ENCODE data around the gene FPGT. TPM values are rescaled to one million over a fixed set of nuclear protein-coding genes. Genes with fewer than 3 reads are reported as not detected.

FPGT gene
- total and polyA plus RNA-seq, 2 of the 8 experiments (the other 6 are each of a cell fraction or from before 2014, with no cell fraction given) = 1.3 to 4.1 TPM

DNA sequence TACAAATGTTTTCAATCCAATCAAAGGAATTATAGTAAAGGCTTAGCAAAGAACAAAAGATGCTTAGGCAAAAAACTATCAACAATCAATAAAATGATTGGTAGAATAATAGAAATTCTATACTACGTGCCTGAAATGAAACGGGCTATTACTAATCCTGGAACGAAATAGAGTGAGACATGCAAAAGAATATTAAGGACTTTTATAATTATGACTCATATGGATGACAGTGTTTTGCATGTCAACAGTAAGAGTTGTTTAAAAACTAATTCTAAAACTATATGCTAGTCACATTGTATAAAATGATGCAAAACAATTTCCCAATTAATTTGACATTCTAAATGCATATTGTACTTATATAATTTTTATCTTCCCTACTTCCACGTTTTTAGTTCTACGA is 35.7 kb upstream of the FPGT start:
- no peaks in the 10 kb centered on the region for H3K9me3 ChIP-seq (ENCODE audit: insufficient read depth in 2 of 2, low read depth in 1 of 2, low read length in 1 of 2)
- no peak overlapping the region for H2AFZ ChIP-seq (ENCODE audit: low read length)
- H3K4me2 ChIP-seq (ENCODE audit: insufficient read depth in 1 of 2, low read depth in 2 of 2, low read length in 2 of 2) = no peak overlapping the region
- H3K36me3 ChIP-seq (ENCODE audit: control insufficient read depth in 2 of 4, insufficient read depth in 4 of 4, low read length in 3 of 4) = no peaks in the 10 kb centered on the region
- H4K20me1 ChIP-seq (replicated peaks in 1 of 2; ENCODE audit: control insufficient read depth in 1 of 2, insufficient read depth in 2 of 2, low read length in 2 of 2) = no peaks in the 10 kb centered on the region
- H2BK20ac ChIP-seq (ENCODE audit: low read length) = no peak overlapping the region
- no peak for FAIRE-seq
- no peaks in the 10 kb centered on the region for H3K79me2 ChIP-seq (ENCODE audit: control insufficient read depth in 1 of 2, insufficient read depth in 2 of 2, low read length in 2 of 2)
- no peak overlapping the region for H2BK120ac ChIP-seq (replicated peaks; ENCODE audit: low read depth, low read length)
- no peak overlapping the region for H3K56ac ChIP-seq (replicated peaks; ENCODE audit: insufficient read length, low read depth, low read length)
- 81% methylated on average over 5 of the region's 5 CpGs; no CpG with 5 or more reads in 1 of the 2 experiments for WGBS, 2 experiments (ENCODE audit: extremely low coverage in 1 of 2, insufficient coverage in 1 of 2, insufficient read length in 1 of 2, insufficient replicate concordance in 2 of 2, low coverage in 1 of 2, low lambda C conversion rate in 2 of 2, missing lambda C conversion rate in 1 of 2)
- H3K4me1 ChIP-seq (replicated peaks in 1 of 4; ENCODE audit: control insufficient read depth in 3 of 4, insufficient read depth in 4 of 4, low read length in 3 of 4) = no peaks in the 10 kb centered on the region
- H2BK15ac ChIP-seq (ENCODE audit: low read length) = no peak overlapping the region
- no peak overlapping the region for H4K8ac ChIP-seq (ENCODE audit: extremely low read depth, insufficient read depth, low read length)
- no peaks in the 10 kb centered on the region for H3K27me3 ChIP-seq (replicated peaks in 1 of 4; ENCODE audit: control insufficient read depth in 3 of 4, extremely low read depth in 1 of 4, insufficient read depth in 3 of 4, low read length in 3 of 4)
- no peak overlapping the region for H4K5ac ChIP-seq (ENCODE audit: insufficient read length, low read depth, low read length)
- H3K4me3 ChIP-seq (ENCODE audit: extremely low read depth in 1 of 4, insufficient read depth in 2 of 4, low read depth in 3 of 4, low read length in 4 of 4) = no peak overlapping the region
- H3K27ac ChIP-seq (ENCODE audit: low read depth, low read length) = no peak overlapping the region
- CTCF ChIA-PET (ENCODE audit: partially characterized antibody) = no interaction called here
- no peak overlapping the region for H4K91ac ChIP-seq (replicated peaks; ENCODE audit: insufficient read length, low read length)
- H3K14ac ChIP-seq (ENCODE audit: insufficient read length) = no peak overlapping the region
- no peak overlapping the region for H2AK5ac ChIP-seq (ENCODE audit: low read depth, low read length)
- POLR2A ChIA-PET (ENCODE audit: partially characterized antibody) = no interaction called here
- H3K18ac ChIP-seq (ENCODE audit: extremely low read depth, low read length) = no peak overlapping the region
- H2BK5ac ChIP-seq (ENCODE audit: low read depth, low read length) = no peak overlapping the region
- TF ChIP-seq RNF2 (IDR thresholded peaks at IDR 0.05; ENCODE audit: borderline replicate concordance, low read depth, low read length, missing control alignments, poor library complexity, severe bottlenecking) (no peak), SP2 (IDR thresholded peaks at IDR 0.05; ENCODE audit: low read length) (no peak), NRF1 (IDR thresholded peaks at IDR 0.05; ENCODE audit: low read depth, low read length) (no peak)
- H2BK12ac ChIP-seq (ENCODE audit: low read depth, low read length) = no peak overlapping the region
- no peaks in the 10 kb centered on the region for H3K23me2 ChIP-seq (ENCODE audit: low read depth, low read length)
- no peak for DNase-seq (ENCODE audit: low read depth in 1 of 2, low spot score in 2 of 2)
- H3K4ac ChIP-seq (replicated peaks; ENCODE audit: insufficient read length, low read depth, low read length) = no peak overlapping the region
- H3K79me1 ChIP-seq (ENCODE audit: low read depth, low read length) = no peaks in the 10 kb centered on the region
- no peak overlapping the region for H3K23ac ChIP-seq (ENCODE audit: insufficient read length)
- H3K9ac ChIP-seq (replicated peaks in 1 of 4; ENCODE audit: extremely low read depth in 1 of 4, low read depth in 3 of 4, low read length in 3 of 4) = no peak overlapping the region

All from H1 (cell line).